Measurements from ENCODE around the gene ANKRD2. TPM values are rescaled to one million over a fixed set of nuclear protein-coding genes. Genes with fewer than 3 reads are reported as not detected.

Gene ANKRD2
- total RNA-seq, 2 experiments from 2014 or later: 0.26 TPM; not detected in 1

GRCh38 chr10:97590748-97591495, 18.3 kb downstream of the ANKRD2 start:
- CTCF ChIA-PET: interaction anchor here (0.5 to 1.1 kb wide), 2 partner anchors 19 to 75 kb away, joined by 3 to 5 read pairs; partner anchors contain the start of gene ANKRD2
- peaks cover 20% of the 10 kb centered on the region for H3K4me1 Mint-ChIP-seq (ENCODE audit: low read depth)
- H3K36me3 Mint-ChIP-seq (ENCODE audit: low read depth): no peaks in the 10 kb centered on the region
- peaks cover 5% of the 10 kb centered on the region for H3K27me3 Mint-ChIP-seq (ENCODE audit: low read depth)
- POLR2A ChIA-PET: no interaction called here
- peak overlapping the region; percentile 36 for H3K4me3 Mint-ChIP-seq
- no peak overlapping the region for H3K27ac Mint-ChIP-seq
- ATAC-seq (no peak), DNase-seq (no peak)
- H3K9me3 Mint-ChIP-seq (ENCODE audit: insufficient read depth): no peaks in the 10 kb centered on the region

GRCh38 chr10:97593421-97593820, 20.8 kb downstream of the ANKRD2 start:
- no peak for ATAC-seq

GRCh38 chr10:97596101-97597082, 23.8 kb downstream of the ANKRD2 start:
- ChIA-PET CTCF (interaction anchor here (0.7 kb wide), 1 partner anchor 24 kb away, joined by 3 read pairs; no protein-coding TSS in a partner anchor), POLR2A (no interaction called here)
- peaks cover 2% of the 10 kb centered on the region for H3K4me1 Mint-ChIP-seq (ENCODE audit: low read depth)
- H3K27ac Mint-ChIP-seq: no peak overlapping the region
- ATAC-seq (no peak), DNase-seq (no peak)
- H3K27me3 Mint-ChIP-seq (ENCODE audit: low read depth): peaks cover 3% of the 10 kb centered on the region
- H3K4me3 Mint-ChIP-seq: no peak overlapping the region
- no peaks in the 10 kb centered on the region for H3K36me3 Mint-ChIP-seq (ENCODE audit: low read depth)
- H3K9me3 Mint-ChIP-seq (ENCODE audit: insufficient read depth): no peaks in the 10 kb centered on the region

More at GRCh38 chr10:97593421-97593820, 20.8 kb downstream of the ANKRD2 start:
- Mint-ChIP-seq H3K4me3 (no peak overlapping the region), H3K9me3 (ENCODE audit: insufficient read depth) (no peaks in the 10 kb centered on the region), H3K27me3 (ENCODE audit: low read depth) (no peaks in the 10 kb centered on the region), H3K27ac (no peak overlapping the region), H3K36me3 (ENCODE audit: low read depth) (no peaks in the 10 kb centered on the region), H3K4me1 (ENCODE audit: low read depth) (peaks cover 20% of the 10 kb centered on the region)
- CTCF ChIA-PET: interaction anchor here (2.7 kb wide), 1 partner anchor 21 kb away, joined by 8 read pairs; the partner anchor contains the start of gene ANKRD2
- POLR2A ChIA-PET: no interaction called here
- DNase-seq: no peak

- no peak for ATAC-seq
- Mint-ChIP-seq H3K4me3 (no peak overlapping the region), H3K4me1 (ENCODE audit: low read depth) (no peaks in the 10 kb centered on the region), H3K9me3 (ENCODE audit: insufficient read depth) (no peaks in the 10 kb centered on the region), H3K36me3 (ENCODE audit: low read depth) (no peaks in the 10 kb centered on the region), H3K27me3 (ENCODE audit: low read depth) (peaks cover 3% of the 10 kb centered on the region), H3K27ac (no peak overlapping the region)
- POLR2A ChIA-PET: no interaction called here
- CTCF ChIA-PET: no interaction called here
- DNase-seq: no peak
Observed at GRCh38 chr10:97597778-97598177, 25.2 kb downstream of the ANKRD2 start.

DNA sequence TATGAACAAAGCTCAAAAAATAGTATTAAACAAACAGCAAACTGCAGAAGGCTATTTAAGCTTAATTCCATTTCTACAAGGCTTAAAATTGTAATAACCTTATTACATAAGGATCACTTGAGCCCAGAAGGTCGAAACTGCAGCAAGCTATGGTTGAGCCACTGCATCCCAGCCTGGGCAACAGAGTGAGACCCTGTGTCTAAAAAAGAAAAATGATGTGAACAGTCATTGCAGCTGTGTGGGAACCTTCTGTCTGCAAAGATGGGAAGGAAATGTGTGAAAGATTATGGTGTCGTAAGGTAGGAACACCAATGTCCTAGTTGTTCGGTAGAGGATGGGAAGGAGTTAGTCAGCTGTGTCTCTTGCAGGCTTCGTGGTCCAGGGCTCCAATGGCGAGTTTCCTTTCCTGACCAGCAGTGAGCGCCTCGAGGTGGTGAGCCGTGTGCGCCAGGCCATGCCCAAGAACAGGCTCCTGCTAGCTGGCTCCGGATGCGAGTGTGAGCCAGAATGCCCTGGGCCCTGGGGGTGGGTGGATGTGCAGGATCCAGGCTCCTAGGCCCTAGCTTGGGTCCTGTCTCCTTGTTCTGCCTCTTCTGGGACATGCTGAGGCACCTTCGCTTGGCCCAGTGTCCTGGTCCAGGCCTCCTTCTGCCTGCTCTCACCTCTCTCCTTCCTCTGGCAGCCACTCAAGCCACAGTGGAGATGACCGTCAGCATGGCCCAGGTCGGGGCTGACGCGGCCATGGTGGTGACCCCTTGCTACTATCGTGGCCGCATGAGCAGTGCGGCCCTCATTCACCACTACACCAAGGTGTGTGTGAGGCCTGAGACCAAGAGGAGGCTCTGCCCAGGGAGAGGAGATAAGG, 26.1 kb downstream of the ANKRD2 start:
- Mint-ChIP-seq H3K36me3 (ENCODE audit: low read depth) (no peaks in the 10 kb centered on the region), H3K27me3 (ENCODE audit: low read depth) (peaks cover 3% of the 10 kb centered on the region), H3K4me3 (no peak overlapping the region), H3K27ac (no peak overlapping the region), H3K4me1 (ENCODE audit: low read depth) (no peaks in the 10 kb centered on the region), H3K9me3 (ENCODE audit: insufficient read depth) (no peaks in the 10 kb centered on the region)
- POLR2A ChIA-PET: no interaction called here
- DNase-seq (no peak), ATAC-seq (no peak)
- CTCF ChIA-PET: no interaction called here

DNA sequence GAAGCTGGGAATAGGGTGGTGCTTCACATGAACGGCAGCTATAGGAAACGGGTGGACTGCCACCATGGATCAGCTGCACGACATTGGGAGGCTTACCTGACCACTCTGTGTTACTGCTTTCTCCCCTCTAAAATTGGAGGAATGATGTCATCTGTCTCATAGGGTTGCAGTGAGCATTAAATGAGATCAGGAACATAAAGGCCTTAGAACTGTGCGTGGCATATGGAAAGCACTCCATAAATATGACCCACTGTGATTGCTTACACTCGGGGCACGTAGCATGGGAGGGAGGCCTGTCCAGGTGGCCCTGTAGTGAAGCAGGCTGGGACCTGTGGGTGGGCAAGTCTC, 26.7 kb downstream of the ANKRD2 start:
- DNase-seq (no peak), ATAC-seq (no peak)
- no peaks in the 10 kb centered on the region for H3K36me3 Mint-ChIP-seq (ENCODE audit: low read depth)
- POLR2A ChIA-PET: no interaction called here
- H3K9me3 Mint-ChIP-seq (ENCODE audit: insufficient read depth): no peaks in the 10 kb centered on the region
- H3K27ac Mint-ChIP-seq: no peak overlapping the region
- peaks cover 3% of the 10 kb centered on the region for H3K27me3 Mint-ChIP-seq (ENCODE audit: low read depth)
- H3K4me3 Mint-ChIP-seq: no peak overlapping the region
- CTCF ChIA-PET: no interaction called here
- no peaks in the 10 kb centered on the region for H3K4me1 Mint-ChIP-seq (ENCODE audit: low read depth)

GRCh38 chr10:97600616-97601015, 28.0 kb downstream of the ANKRD2 start:
- no peaks in the 10 kb centered on the region for H3K4me1 Mint-ChIP-seq (ENCODE audit: low read depth)
- ATAC-seq: no peak
- DNase-seq: no peak
- POLR2A ChIA-PET: no interaction called here
- H3K36me3 Mint-ChIP-seq (ENCODE audit: low read depth): no peaks in the 10 kb centered on the region
- H3K27ac Mint-ChIP-seq: no peak overlapping the region
- H3K4me3 Mint-ChIP-seq: no peak overlapping the region
- H3K27me3 Mint-ChIP-seq (ENCODE audit: low read depth): peaks cover 4% of the 10 kb centered on the region
- H3K9me3 Mint-ChIP-seq (ENCODE audit: insufficient read depth): no peaks in the 10 kb centered on the region
- CTCF ChIA-PET: interaction anchor here (0.9 kb wide), 1 partner anchor 10 kb away, joined by 3 read pairs; no protein-coding TSS in a partner anchor

- no peaks in the 10 kb centered on the region for H3K9me3 Mint-ChIP-seq (ENCODE audit: insufficient read depth)
- H3K4me1 Mint-ChIP-seq (ENCODE audit: low read depth): no peaks in the 10 kb centered on the region
- no peak overlapping the region for H3K27ac Mint-ChIP-seq
- no peak overlapping the region for H3K4me3 Mint-ChIP-seq
- H3K36me3 Mint-ChIP-seq (ENCODE audit: low read depth): no peaks in the 10 kb centered on the region
- ATAC-seq (no peak), DNase-seq (no peak)
- ChIA-PET POLR2A (no interaction called here), CTCF (no interaction called here)
- peaks cover 8% of the 10 kb centered on the region for H3K27me3 Mint-ChIP-seq (ENCODE audit: low read depth)
Observed at GRCh38 chr10:97601268-97602215, 29.0 kb downstream of the ANKRD2 start.

DNA sequence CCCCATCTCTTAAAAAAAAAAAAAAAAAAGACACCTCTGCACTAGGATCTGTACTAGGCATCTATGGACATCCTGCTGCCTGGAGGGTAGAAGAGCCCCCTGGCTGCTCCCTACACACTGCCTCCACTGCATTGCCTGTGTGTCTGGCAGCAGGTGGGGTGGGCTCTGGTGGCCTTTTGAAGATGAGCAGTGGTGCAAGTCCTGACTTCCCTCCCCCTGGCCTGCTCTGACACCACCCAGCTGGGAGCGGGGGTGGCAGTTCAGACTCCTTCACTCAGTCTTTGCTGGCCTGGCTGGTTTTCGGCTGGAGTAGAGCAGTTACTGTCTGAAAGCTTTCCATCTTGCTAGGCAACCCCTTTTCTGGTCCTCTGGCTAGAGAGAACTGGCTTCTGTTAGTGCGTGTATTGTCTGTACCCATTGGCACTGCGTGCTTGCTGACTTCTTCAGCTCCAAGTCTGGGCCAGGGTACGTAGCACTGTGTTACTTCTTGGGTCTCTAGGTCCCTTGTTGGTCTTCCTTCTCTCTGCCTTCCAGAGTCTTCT, 34.6 kb downstream of the ANKRD2 start:
- CTCF ChIA-PET: interaction anchor here (1.1 kb wide), 1 partner anchor 35 kb away, joined by 4 read pairs; the partner anchor contains the start of gene ANKRD2
- Mint-ChIP-seq H3K27me3 (ENCODE audit: low read depth) (peaks cover 5% of the 10 kb centered on the region), H3K4me1 (ENCODE audit: low read depth) (no peaks in the 10 kb centered on the region), H3K36me3 (ENCODE audit: low read depth) (no peaks in the 10 kb centered on the region), H3K9me3 (ENCODE audit: insufficient read depth) (no peaks in the 10 kb centered on the region), H3K4me3 (no peak overlapping the region), H3K27ac (no peak overlapping the region)
- no peak for DNase-seq
- POLR2A ChIA-PET: no interaction called here
- no peak for ATAC-seq

GRCh38 chr10:97608991-97609561, 36.5 kb downstream of the ANKRD2 start:
- no peaks in the 10 kb centered on the region for H3K4me1 Mint-ChIP-seq (ENCODE audit: low read depth)
- ATAC-seq (no peak), DNase-seq (no peak)
- ChIA-PET POLR2A (interaction anchor here (0.6 kb wide), 1 partner anchor 360 kb away, joined by 3 read pairs; no protein-coding TSS in a partner anchor), CTCF (interaction anchor here (1.0 to 2.0 kb wide), 4 partner anchors 16 to 79 kb away, joined by 3 to 7 read pairs (median 4); partner anchors contain the start of gene ANKRD2)
- H3K9me3 Mint-ChIP-seq (ENCODE audit: insufficient read depth): no peaks in the 10 kb centered on the region
- no peaks in the 10 kb centered on the region for H3K36me3 Mint-ChIP-seq (ENCODE audit: low read depth)
- peaks cover 5% of the 10 kb centered on the region for H3K27me3 Mint-ChIP-seq (ENCODE audit: low read depth)
- no peak overlapping the region for H3K4me3 Mint-ChIP-seq
- no peak overlapping the region for H3K27ac Mint-ChIP-seq

Data from activated CD8-positive, alpha-beta T cell treated with anti-CD3 and anti-CD28 coated beads, Interleukin-2, amount 10 ng/mL, durations not matched to agents 7 days and 5 days (primary cell).